ENCODE results near the gene AMDHD2.

DNA sequence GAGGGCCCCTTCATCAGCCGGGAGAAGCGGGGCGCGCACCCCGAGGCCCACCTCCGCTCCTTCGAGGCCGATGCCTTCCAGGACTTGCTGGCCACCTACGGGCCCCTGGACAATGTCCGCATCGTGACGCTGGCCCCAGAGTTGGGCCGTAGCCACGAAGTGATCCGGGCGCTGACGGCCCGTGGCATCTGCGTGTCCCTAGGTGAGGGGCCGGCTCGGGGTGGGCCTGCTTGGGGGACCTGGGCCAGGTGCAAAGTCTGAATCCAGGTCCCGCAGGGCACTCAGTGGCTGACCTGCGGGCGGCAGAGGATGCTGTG lies 7.6 kb downstream of the AMDHD2 start:
- TF ChIP-seq, protein P1, sequence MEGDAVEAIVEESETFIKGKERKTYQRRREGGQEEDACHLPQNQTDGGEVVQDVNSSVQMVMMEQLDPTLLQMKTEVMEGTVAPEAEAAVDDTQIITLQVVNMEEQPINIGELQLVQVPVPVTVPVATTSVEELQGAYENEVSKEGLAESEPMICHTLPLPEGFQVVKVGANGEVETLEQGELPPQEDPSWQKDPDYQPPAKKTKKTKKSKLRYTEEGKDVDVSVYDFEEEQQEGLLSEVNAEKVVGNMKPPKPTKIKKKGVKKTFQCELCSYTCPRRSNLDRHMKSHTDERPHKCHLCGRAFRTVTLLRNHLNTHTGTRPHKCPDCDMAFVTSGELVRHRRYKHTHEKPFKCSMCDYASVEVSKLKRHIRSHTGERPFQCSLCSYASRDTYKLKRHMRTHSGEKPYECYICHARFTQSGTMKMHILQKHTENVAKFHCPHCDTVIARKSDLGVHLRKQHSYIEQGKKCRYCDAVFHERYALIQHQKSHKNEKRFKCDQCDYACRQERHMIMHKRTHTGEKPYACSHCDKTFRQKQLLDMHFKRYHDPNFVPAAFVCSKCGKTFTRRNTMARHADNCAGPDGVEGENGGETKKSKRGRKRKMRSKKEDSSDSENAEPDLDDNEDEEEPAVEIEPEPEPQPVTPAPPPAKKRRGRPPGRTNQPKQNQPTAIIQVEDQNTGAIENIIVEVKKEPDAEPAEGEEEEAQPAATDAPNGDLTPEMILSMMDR (IDR thresholded peaks at IDR 0.05; ENCODE audit: low read length), result no peak
- no peak for TF ChIP-seq EZH2 (optimal IDR thresholded peaks at IDR 0.05; ENCODE audit: low read depth, low read length)
- no peak for TF ChIP-seq EZH2phosphoT487 (IDR thresholded peaks at IDR 0.05; ENCODE audit: low read length)

Measured in MM.1S (cell line).